ENCODE data around the gene C10orf120.

The C10orf120 gene

GRCh38 chr10:122664501-122664900 lies 35.1 kb downstream of the C10orf120 start:
- FAIRE-seq (no peak), DNase-seq (ENCODE audit: insufficient read length, low spot score) (no peak)
- no peak for TF ChIP-seq CTCF (IDR thresholded peaks at IDR 0.05; ENCODE audit: insufficient read depth, missing control alignments)

GRCh38 chr10:122663516-122664130 lies 36.0 kb downstream of the C10orf120 start:
- FAIRE-seq (no peak), DNase-seq (ENCODE audit: insufficient read length, low spot score) (no peak)
- no peak for TF ChIP-seq CTCF (IDR thresholded peaks at IDR 0.05; ENCODE audit: insufficient read depth, missing control alignments)

- FAIRE-seq: no peak
- DNase-seq (ENCODE audit: insufficient read length, low spot score): no peak
- TF ChIP-seq CTCF (IDR thresholded peaks at IDR 0.05; ENCODE audit: insufficient read depth, missing control alignments): no peak
Measured at GRCh38 chr10:122662231-122662630, 37.4 kb downstream of the C10orf120 start.

GRCh38 chr10:122660696-122661095 lies 39.0 kb downstream of the C10orf120 start:
- FAIRE-seq (no peak), DNase-seq (ENCODE audit: insufficient read length, low spot score) (no peak)

GRCh38 chr10:122659651-122660050 lies 40.0 kb downstream of the C10orf120 start:
- DNase-seq (ENCODE audit: insufficient read length, low spot score): no peak
- no peak for FAIRE-seq
- no peak for TF ChIP-seq CTCF (IDR thresholded peaks at IDR 0.05; ENCODE audit: insufficient read depth, missing control alignments)

More at GRCh38 chr10:122660696-122661095, 39.0 kb downstream of the C10orf120 start:
- no peak for TF ChIP-seq CTCF (IDR thresholded peaks at IDR 0.05; ENCODE audit: insufficient read depth, missing control alignments)

- DNase-seq (ENCODE audit: insufficient read length, low spot score) (no peak), FAIRE-seq (no peak)
Measured at GRCh38 chr10:122659126-122659525, 40.5 kb downstream of the C10orf120 start.

More at GRCh38 chr10:122659126-122659525, 40.5 kb downstream of the C10orf120 start:
- no peak for TF ChIP-seq CTCF (IDR thresholded peaks at IDR 0.05; ENCODE audit: insufficient read depth, missing control alignments)
